Heart left ventricle (tissue), 13 donors: ENCODE data around the gene HEATR9.

Experiments used
- POLR2A ChIP-seq, 2 donors: fragments of 450-650 bp; IDR thresholded peaks; one replicate each; pipeline ENCODE4 v1.6.1; 2017; ENCODE audit warnings: antibody characterized with exemption in 2 of 2, mild to moderate bottlenecking in 2 of 2, moderate library complexity in 2 of 2
- TF ChIP-seq, protein P1 (sequence below), 12 donors: fragments of 200-600 bp; sonication (generic) in 4 of 12; IDR thresholded peaks; one replicate each; pipeline versions ENCODE4 v1.5.0 to v1.8.0; 2018 to 2022; ENCODE audit warnings: antibody characterized with exemption in 12 of 12, mild to moderate bottlenecking in 5 of 12
- donor health status: ischemic (EF 13 %, LVEDD 7.1; RV severe dilation, severe dysfunction).
- donor health status: DM: no; HTN: yes; CAD: no.
- donor health status: DM: no; HTN: no; CAD: no.
- donor health status: ischemic (EF 25% LVEDD 6.9; RV normal size, moderate dysfunction).
- donor health status: ischemic (EF 25% LVEDD 5.7; RV mildly dilated, moderate dysfunction).
- donor health status: ischemic (EF 35%, LVEDD 5.7; RV mildly dilated, moderate dysfunction).
- donor health status: nonischemic (EF 11% LVEDD 7.7; RV severe dilation, severe dysfunction).
- donor health status: DM: yes; HTN: yes; CAD: no.
- donor health status: PGD.
- donor health status: ischemic (EF 29% LVEDD 5.4; RV normal size, mild dysfunction).
- donor health status: nonischemic (EF 23%, LVEDD 6.1; RV moderate dilation, normal function).

DNA sequence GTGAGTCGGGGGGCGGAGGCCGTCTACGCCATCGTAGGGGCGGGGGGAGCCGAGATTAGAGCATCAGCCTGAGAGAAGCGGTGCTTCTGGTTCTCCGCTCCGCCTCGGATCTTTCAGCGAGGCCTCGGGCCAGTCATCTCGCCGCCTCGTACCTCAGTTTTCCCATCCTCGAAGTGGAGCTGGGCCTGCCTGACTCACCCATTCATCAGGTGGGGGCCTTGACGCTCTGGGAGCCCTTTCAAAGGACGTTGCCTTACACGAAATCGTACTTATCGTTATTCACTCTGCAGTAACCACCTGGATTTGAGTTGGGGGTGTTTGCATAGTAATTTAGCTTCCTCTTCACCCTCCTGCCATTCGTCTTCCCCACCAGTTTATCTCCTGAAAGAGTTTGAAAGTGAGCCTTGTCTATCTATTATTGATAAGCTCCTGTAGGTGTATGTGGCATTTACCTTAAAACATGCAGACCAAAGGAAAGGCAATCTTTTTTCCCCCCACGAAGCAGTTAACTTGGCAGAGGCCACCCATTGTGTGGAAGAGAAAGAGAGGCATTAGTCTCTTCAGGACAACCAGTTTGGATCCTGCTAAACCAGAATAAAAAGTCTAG lies 58.7 kb downstream of the HEATR9 start:
- TF ChIP-seq POLR2A (IDR thresholded peaks at IDR 0.05), result no peak
- TF ChIP-seq, protein P1, sequence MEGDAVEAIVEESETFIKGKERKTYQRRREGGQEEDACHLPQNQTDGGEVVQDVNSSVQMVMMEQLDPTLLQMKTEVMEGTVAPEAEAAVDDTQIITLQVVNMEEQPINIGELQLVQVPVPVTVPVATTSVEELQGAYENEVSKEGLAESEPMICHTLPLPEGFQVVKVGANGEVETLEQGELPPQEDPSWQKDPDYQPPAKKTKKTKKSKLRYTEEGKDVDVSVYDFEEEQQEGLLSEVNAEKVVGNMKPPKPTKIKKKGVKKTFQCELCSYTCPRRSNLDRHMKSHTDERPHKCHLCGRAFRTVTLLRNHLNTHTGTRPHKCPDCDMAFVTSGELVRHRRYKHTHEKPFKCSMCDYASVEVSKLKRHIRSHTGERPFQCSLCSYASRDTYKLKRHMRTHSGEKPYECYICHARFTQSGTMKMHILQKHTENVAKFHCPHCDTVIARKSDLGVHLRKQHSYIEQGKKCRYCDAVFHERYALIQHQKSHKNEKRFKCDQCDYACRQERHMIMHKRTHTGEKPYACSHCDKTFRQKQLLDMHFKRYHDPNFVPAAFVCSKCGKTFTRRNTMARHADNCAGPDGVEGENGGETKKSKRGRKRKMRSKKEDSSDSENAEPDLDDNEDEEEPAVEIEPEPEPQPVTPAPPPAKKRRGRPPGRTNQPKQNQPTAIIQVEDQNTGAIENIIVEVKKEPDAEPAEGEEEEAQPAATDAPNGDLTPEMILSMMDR (IDR thresholded peaks at IDR 0.05), result no peak
